ENCODE measurements around the gene BRI3. TPM values are rescaled to one million over a fixed set of nuclear protein-coding genes. Genes with fewer than 3 reads are reported as not detected.

The BRI3 gene
- total and polyA plus RNA-seq, 2 of the 13 experiments (the other 11 are each of a cell fraction or from before 2014, with no cell fraction given), result 54.0 to 103 TPM

DNA sequence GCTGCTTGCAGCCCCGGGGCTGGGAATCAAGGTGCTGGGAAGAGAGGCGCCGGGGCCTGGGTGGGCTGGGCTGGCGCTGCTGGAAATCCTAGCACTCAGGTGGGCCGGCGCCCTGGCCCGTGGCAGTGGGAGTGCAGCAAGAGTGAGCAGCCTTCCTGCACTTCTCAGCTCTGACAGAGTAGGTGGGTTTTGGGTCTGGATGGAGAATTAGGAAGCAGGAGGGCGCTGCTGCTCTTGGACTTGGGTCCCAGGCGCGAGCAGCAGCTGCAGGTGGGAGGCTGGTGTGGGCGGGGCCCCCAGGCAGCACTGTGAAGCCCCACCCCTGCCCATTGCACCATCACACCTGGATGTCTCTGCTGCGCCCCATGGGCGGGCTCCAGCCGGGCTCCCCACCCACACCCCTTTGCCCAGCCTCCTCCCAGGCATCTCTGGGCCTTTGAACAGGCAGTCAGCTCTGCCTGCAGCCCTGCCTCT, 6.0 kb downstream of the BRI3 start (continued):
- TF ChIP-seq CEBPG (CRISPR knock-in tag; IDR thresholded peaks at IDR 0.05) (no peak), LCORL (IDR thresholded peaks at IDR 0.05) (no peak), LCORL (CRISPR knock-in tag; IDR thresholded peaks at IDR 0.05) (0 out of 2 replicates have a peak, but pooled peaks have one; percentile 15), SATB2 (CRISPR knock-in tag; IDR thresholded peaks at IDR 0.05) (no peak), ZNF333 (CRISPR knock-in tag; IDR thresholded peaks at IDR 0.05; ENCODE audit: borderline replicate concordance) (peak; percentile 59; the same call in 1 of the 2 replicates), RBFOX2 (IDR thresholded peaks at IDR 0.05; ENCODE audit: low read depth, low read length) (peak; percentile 67), CC2D1A (CRISPR knock-in tag; IDR thresholded peaks at IDR 0.05) (no peak), ATF7 (IDR thresholded peaks at IDR 0.05) (no peak), ATF7 (CRISPR knock-in tag; IDR thresholded peaks at IDR 0.05) (no peak), RBM22 (optimal IDR thresholded peaks at IDR 0.05; ENCODE audit: low read length) (peak; percentile 74)
- TF ChIP-seq, protein P1, sequence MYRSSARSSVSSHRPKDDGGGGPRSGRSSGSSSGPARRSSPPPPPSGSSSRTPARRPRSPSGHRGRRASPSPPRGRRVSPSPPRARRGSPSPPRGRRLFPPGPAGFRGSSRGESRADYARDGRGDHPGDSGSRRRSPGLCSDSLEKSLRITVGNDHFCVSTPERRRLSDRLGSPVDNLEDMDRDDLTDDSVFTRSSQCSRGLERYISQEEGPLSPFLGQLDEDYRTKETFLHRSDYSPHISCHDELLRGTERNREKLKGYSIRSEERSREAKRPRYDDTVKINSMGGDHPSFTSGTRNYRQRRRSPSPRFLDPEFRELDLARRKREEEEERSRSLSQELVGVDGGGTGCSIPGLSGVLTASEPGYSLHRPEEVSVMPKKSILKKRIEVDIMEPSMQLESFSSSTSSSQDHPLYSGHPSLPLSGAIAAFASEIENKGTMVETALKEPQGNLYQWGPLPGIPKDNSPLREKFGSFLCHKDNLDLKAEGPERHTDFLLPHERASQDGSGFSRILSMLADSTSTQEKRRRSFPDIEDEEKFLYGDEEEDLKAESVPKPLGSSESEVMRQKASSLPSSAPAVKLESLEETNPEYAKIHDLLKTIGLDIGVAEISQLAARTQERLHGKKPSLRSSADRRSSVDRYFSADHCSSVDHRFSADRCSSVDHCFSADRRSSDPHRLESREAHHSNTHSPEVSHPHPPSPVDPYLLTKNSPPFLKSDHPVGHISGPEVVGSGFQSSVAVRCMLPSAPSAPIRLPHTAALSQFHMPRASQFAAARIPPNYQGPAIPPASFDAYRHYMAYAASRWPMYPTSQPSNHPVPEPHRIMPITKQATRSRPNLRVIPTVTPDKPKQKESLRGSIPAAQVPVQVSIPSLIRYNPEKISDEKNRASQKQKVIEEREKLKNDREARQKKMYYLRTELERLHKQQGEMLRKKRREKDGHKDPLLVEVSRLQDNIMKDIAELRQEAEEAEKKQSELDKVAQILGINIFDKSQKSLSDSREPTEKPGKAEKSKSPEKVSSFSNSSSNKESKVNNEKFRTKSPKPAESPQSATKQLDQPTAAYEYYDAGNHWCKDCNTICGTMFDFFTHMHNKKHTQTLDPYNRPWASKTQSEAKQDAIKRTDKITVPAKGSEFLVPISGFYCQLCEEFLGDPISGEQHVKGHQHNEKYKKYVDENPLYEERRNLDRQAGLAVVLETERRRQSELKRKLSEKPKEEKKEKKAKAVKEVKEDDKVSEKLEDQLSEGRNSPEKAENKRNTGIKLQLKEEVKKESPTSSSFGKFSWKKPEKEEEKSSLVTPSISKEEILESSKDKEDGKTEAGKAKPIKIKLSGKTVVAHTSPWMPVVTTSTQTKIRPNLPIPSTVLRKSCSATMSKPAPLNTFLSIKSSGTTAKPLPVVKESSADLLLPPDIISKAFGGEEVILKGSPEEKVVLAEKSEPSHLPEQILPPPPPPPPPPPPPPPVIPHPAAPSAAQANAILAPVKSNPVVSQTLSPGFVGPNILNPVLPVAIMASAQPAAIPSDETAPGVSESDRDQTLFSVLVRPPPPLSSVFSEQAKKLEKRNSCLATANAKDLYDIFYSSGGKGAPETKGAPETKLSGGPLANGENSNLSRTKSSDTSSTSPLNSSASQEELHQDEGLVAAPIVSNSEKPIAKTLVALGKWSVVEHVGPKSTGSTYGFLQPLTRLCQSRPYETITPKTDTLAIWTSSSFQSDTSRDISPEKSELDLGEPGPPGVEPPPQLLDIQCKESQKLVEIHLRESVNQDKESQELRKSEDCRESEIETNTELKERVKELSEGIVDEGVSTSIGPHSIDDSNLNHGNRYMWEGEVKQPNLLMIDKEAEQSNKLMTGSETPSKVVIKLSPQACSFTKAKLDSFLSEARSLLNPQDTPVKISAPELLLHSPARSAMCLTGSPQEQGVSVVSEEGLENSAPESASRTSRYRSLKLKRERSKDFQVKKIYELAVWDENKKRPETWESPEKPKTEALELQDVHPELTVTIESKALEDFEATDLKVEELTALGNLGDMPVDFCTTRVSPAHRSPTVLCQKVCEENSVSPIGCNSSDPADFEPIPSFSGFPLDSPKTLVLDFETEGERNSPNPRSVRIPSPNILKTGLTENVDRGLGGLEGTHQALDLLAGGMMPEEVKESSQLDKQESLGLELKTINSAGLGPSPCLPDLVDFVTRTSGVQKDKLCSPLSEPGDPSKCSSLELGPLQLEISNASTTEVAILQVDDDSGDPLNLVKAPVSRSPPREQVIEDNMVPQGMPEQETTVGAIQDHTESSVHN (CRISPR knock-in tag; IDR thresholded peaks at IDR 0.05), result no peak
